PC-3 (cell line): ENCODE measurements around the gene GNAI2.

Source experiments
- CTCF ChIP-seq: fragments of 300-600 bp; sonication (generic); conservative IDR thresholded peaks from 2 replicates; pipeline ENCODE4 v1.5.1; 2017; ENCODE audit warnings: antibody characterized with exemption, low read depth, mild to moderate bottlenecking, low read length
- EZH2phosphoT487 ChIP-seq: fragments of 300-600 bp; sonication (generic); IDR thresholded peaks from 2 replicates; pipeline ENCODE4 v1.6.1; 2018; ENCODE audit warnings: mild to moderate bottlenecking, antibody characterized with exemption, low read length, borderline replicate concordance

GRCh38 chr3:50235716-50236483, at the start of gene GNAI2:
- TF ChIP-seq CTCF (no peak), EZH2phosphoT487 (no peak)
